MM.1S (cell line): ENCODE data around the gene NBEAL2.

Experiments used
- CTCF ChIP-seq: fragments of 300-600 bp; sonication (generic); IDR thresholded peaks from 2 replicates; pipeline ENCODE4 v1.5.1; 2016; ENCODE audit warnings: antibody characterized with exemption, low read length, mixed read lengths
- EZH2phosphoT487 ChIP-seq: fragments of 300-600 bp; sonication (generic); IDR thresholded peaks from 2 replicates; pipeline ENCODE4 v1.6.1; 2018; ENCODE audit warnings: antibody characterized with exemption, low read length

DNA sequence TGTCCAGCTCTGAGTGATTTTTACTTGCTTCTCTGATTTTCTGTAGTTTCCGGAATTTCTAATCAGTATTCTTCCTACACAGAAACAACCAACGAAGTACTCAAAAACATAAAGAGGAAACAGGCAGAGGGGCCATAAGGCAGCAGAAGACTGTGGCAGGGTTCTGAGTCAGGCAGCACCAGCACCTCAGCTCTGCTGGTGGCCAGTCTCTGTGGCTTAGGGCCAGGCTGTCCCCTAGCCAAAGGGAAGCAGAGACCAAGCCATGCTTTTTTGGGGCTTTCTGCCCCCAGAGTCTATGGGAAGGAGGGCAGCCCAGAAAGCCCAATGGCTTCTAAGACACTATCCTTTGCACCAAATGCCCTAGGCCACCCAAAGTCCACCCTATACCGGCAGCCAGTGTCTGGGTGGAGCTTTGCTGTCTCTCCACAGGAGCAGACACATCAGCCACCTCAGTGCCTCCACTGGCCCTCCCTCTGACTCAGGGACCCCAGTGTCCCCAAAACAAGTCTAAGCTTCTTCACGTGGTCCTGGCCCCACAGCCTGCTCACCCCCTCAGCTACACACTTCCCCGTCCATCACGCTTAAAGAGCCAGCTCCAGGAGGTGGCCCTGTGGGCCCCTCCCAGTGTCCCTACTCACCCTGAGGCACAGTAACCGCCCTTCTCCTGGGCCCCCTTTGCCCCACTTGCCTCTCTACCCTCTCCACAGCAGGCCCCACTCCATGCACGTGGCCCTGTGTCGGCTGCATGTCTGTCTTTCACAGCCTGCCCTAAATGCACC is 49.1 kb upstream of the NBEAL2 start:
- TF ChIP-seq CTCF (no peak), EZH2phosphoT487 (no peak)
